OCI-LY7 (cell line): ENCODE data around the gene KCNE4. TPM values are rescaled to one million over a fixed set of nuclear protein-coding genes. Genes with fewer than 3 reads are reported as not detected.

Source experiments
- BruUV-seq: library from RNA; stranded (reverse); fragments of 400-500 nt; replicated peaks from 2 replicates; lab custom pipeline; 2021; lab: Mats Ljungman, UMichigan
- CTCF ChIA-PET: fragments of 300-600 bp; sonication (Branson Sonifier 250); formaldehyde crosslinking; loops from one replicate; lab custom pipeline; 2022; ENCODE audit warnings: antibody characterized with exemption; ENCODE audit not compliant: unreplicated experiment; lab: Charles Lee
- POLR2A ChIA-PET: fragments of 300-600 bp; sonication (Branson Sonifier 250); formaldehyde crosslinking; loops from one replicate; lab custom pipeline; 2022; ENCODE audit warnings: antibody characterized with exemption; lab: Charles Lee
- DNase-seq: peaks from one replicate; pipeline ENCODE4 v3.0.0-alpha.2; 2015; ENCODE audit warnings: low spot score
- H2AFZ ChIP-seq: fragments of 200-600 bp; sonication (generic), shearing (Covaris generic); 2 replicates; pipeline ENCODE4 v1.6.1; 2014; ENCODE audit warnings: mild to moderate bottlenecking, antibody characterized with exemption, low read length, moderate library complexity
- H3K27ac ChIP-seq: fragments of 200-600 bp; sonication (generic); 2 replicates; pipeline ENCODE4 v1.5.1; 2014; ENCODE audit warnings: mixed run types, low read depth, mild to moderate bottlenecking, moderate library complexity, low read length, inconsistent platforms; ENCODE audit not compliant: poor library complexity, severe bottlenecking
- H3K36me3 ChIP-seq: fragments of 200-600 bp; sonication (generic); 2 replicates; pipeline ENCODE4 v1.6.1; 2014; ENCODE audit warnings: mild to moderate bottlenecking, antibody characterized with exemption, low read length, moderate library complexity, mixed read lengths; ENCODE audit not compliant: insufficient read depth
- H3K4me1 ChIP-seq: fragments of 200-600 bp; sonication (generic); 2 replicates; pipeline ENCODE4 v1.5.1; 2014; ENCODE audit warnings: mild to moderate bottlenecking, low read length; ENCODE audit not compliant: insufficient read depth, poor library complexity, severe bottlenecking
- H3K4me2 ChIP-seq: fragments of 200-600 bp; sonication (generic); 2 replicates; pipeline ENCODE4 v1.6.1; 2014; ENCODE audit warnings: mild to moderate bottlenecking, low read length
- H3K4me3 ChIP-seq: fragments of 200-600 bp; sonication (generic); 2 replicates; pipeline ENCODE4 v1.5.1; 2014; ENCODE audit warnings: mild to moderate bottlenecking, low read depth, low read length; ENCODE audit not compliant: poor library complexity, severe bottlenecking
- H3K79me2 ChIP-seq: fragments of 200-600 bp; sonication (generic); 2 replicates; pipeline ENCODE4 v1.6.1; 2016; ENCODE audit warnings: low read depth, mild to moderate bottlenecking, low read length, moderate library complexity, mixed read lengths; ENCODE audit not compliant: insufficient read depth
- H3K9me2 ChIP-seq: fragments of 200-600 bp; sonication (generic); 2 replicates; pipeline ENCODE4 v1.6.1; 2016; ENCODE audit warnings: mild to moderate bottlenecking, low read length, mixed read lengths; ENCODE audit not compliant: insufficient read depth
- H3K9me3 ChIP-seq: fragments of 200-600 bp; sonication (generic); 2 replicates; pipeline ENCODE4 v1.6.1; 2014; ENCODE audit warnings: mild to moderate bottlenecking, mixed run types, low read length, mixed read lengths
- H4K20me1 ChIP-seq: fragments of 200-600 bp; sonication (generic); 2 replicates; pipeline ENCODE4 v1.6.1; 2014; ENCODE audit warnings: mild to moderate bottlenecking, antibody characterized with exemption, low read length, moderate library complexity, mixed read lengths; ENCODE audit not compliant: insufficient read depth
- EZH2phosphoT487 ChIP-seq: fragments of 200-600 bp; sonication (generic); IDR thresholded peaks from 2 replicates; pipeline ENCODE4 v1.6.1; 2018; ENCODE audit warnings: low read depth, borderline replicate concordance, mild to moderate bottlenecking, mixed run types, antibody characterized with exemption, low read length, moderate library complexity, mixed read lengths
- intact Hi-C: fragments of 100-400 bp; cut with micrococcal nuclease; formaldehyde crosslinking; loops from one replicate; pipeline ENCODE4 v1.10.0; 2022; ENCODE audit not compliant: unreplicated experiment
- total RNA-seq, 2 experiments: library from RNA; depleted of rRNA in 1 of 2; stranded (reverse); fragments of >200 nt in 1 of 2; shearing (Covaris generic) in 1 of 2; gene quantifications; 2 replicates each; pipeline ENCODE4 v1.2.3, GENCODE V29; 2014 to 2022
- TF ChIP-seq, protein P1 (sequence below): fragments of 200-600 bp; sonication (generic); conservative IDR thresholded peaks from 2 replicates; pipeline ENCODE4 v1.5.1; 2014; ENCODE audit warnings: mild to moderate bottlenecking, antibody characterized with exemption, low read length, moderate library complexity, mixed read lengths

KCNE4 gene
- total RNA-seq, 2 experiments from 2014 or later, result not detected

DNA sequence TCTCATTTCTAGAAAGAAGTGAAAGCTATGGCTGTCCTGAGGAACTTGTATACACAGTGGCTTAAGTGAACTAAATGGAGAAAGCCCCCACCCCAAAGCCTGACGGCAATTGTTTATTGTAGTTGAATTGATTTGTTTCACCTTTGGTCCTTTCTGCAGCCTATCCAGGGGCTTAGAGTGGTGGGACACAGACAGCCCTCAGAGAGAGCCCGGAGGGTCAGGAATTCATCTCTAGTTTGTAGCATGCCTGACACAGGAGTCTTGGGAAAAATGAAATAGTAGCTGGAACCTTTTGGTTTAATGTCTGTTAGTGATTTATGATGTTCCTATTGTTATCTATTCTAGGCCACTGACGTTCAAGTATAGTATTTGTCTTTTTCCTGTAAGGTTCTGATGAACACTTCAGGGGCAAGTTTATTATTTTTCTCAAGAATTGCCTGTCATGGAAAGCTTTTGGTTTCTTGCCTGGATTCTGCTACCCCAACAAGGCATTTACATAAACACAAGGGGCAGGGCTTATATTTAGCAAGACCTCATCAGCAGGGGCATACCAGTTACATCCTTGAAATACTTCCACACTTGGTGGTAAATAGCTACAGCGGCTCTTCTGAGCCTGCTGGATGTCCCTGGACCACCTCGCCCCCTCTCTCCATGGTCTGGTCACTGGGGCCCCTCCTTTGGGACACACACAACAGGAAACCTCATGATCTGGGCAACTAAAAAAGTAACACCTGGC is 44.4 kb downstream of the KCNE4 start:
- no peak for TF ChIP-seq EZH2phosphoT487
- TF ChIP-seq, protein P1, sequence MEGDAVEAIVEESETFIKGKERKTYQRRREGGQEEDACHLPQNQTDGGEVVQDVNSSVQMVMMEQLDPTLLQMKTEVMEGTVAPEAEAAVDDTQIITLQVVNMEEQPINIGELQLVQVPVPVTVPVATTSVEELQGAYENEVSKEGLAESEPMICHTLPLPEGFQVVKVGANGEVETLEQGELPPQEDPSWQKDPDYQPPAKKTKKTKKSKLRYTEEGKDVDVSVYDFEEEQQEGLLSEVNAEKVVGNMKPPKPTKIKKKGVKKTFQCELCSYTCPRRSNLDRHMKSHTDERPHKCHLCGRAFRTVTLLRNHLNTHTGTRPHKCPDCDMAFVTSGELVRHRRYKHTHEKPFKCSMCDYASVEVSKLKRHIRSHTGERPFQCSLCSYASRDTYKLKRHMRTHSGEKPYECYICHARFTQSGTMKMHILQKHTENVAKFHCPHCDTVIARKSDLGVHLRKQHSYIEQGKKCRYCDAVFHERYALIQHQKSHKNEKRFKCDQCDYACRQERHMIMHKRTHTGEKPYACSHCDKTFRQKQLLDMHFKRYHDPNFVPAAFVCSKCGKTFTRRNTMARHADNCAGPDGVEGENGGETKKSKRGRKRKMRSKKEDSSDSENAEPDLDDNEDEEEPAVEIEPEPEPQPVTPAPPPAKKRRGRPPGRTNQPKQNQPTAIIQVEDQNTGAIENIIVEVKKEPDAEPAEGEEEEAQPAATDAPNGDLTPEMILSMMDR, result no peak
- H3K4me3 ChIP-seq, result no peak overlapping the region
- H2AFZ ChIP-seq, result no peak overlapping the region
- no peaks in the 10 kb centered on the region for H3K9me2 ChIP-seq
- DNase-seq, result no peak
- H3K9me3 ChIP-seq, result no peaks in the 10 kb centered on the region
- no peaks in the 10 kb centered on the region for H3K79me2 ChIP-seq
- POLR2A ChIA-PET, result interaction anchor here (0.6 kb wide), 1 partner anchor 675 kb away, joined by 4 read pairs; no protein-coding TSS in a partner anchor
- H3K4me1 ChIP-seq, result no peaks in the 10 kb centered on the region
- no TSS peak for BruUV-seq
- H3K4me2 ChIP-seq, result no peak overlapping the region
- no peaks in the 10 kb centered on the region for H4K20me1 ChIP-seq
- CTCF ChIA-PET, result no interaction called here
- no peak overlapping the region for H3K27ac ChIP-seq
- no peaks in the 10 kb centered on the region for H3K36me3 ChIP-seq
- intact Hi-C loops, result no loop called here

DNA sequence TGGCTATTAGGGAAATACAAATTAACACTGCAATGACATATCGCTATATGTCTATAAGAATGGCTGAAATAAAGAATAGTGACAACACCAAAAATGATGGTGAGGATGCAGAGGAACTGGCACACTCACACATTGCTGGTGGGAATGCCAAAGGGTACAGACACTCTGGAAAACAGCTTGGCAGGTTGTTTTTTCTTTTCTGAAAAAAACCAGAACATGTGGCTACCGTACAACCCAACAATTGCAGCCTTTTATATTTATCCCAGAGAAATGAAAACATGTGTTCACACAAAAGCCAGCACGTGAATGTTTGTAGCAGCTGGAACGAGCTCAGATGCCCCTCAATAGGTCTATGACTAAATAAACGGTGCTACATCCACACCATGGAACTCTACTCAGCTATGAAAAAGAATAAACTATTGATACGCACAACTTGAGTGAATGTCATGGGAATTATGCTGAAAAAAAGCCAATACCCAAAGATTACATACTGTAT is 45.9 kb downstream of the KCNE4 start:
- BruUV-seq, result no TSS peak
- no peaks in the 10 kb centered on the region for H3K79me2 ChIP-seq

More for the DNA sequence above, 45.9 kb downstream of the KCNE4 start:
- H3K27ac ChIP-seq, result no peak overlapping the region
- no peaks in the 10 kb centered on the region for H3K36me3 ChIP-seq
- H3K4me2 ChIP-seq, result no peak overlapping the region
- H2AFZ ChIP-seq, result no peak overlapping the region
- intact Hi-C loops, result no loop called here
- no peaks in the 10 kb centered on the region for H4K20me1 ChIP-seq
- H3K9me3 ChIP-seq, result no peaks in the 10 kb centered on the region
- TF ChIP-seq, protein P1, result no peak
- no peak for TF ChIP-seq EZH2phosphoT487
- no peaks in the 10 kb centered on the region for H3K9me2 ChIP-seq
- H3K4me1 ChIP-seq, result no peaks in the 10 kb centered on the region
- POLR2A ChIA-PET, result interaction anchor here (0.6 kb wide), 1 partner anchor 248 kb away, joined by 3 read pairs; no protein-coding TSS in a partner anchor
- no peak for DNase-seq
- CTCF ChIA-PET, result no interaction called here
- H3K4me3 ChIP-seq, result no peak overlapping the region
